ENCODE results near the gene TUNAR.

The TUNAR gene

GRCh38 chr14:95875831-95876760, 536 bp upstream of the TUNAR start:
- DNase-seq, result peak in 1 of 2 experiments; percentile 67

- DNase-seq, result no peak
Measured at GRCh38 chr14:95877633-95878032, 1.0 kb downstream of the TUNAR start.

GRCh38 chr14:95884377-95884776, 7.7 kb downstream of the TUNAR start:
- no peak for DNase-seq

- no peak for DNase-seq
Measured at GRCh38 chr14:95885278-95885677, 8.6 kb downstream of the TUNAR start.

GRCh38 chr14:95885866-95886265, 9.2 kb downstream of the TUNAR start:
- DNase-seq, result no peak

GRCh38 chr14:95886366-95887056, 9.9 kb downstream of the TUNAR start:
- no peak for DNase-seq

GRCh38 chr14:95887351-95887750, 10.7 kb downstream of the TUNAR start:
- no peak for DNase-seq

GRCh38 chr14:95889236-95889979, 12.8 kb downstream of the TUNAR start:
- DNase-seq, result no peak

- no peak for DNase-seq
Measured at GRCh38 chr14:95891742-95892141, 15.1 kb downstream of the TUNAR start.

GRCh38 chr14:95892142-95892541, 15.5 kb downstream of the TUNAR start:
- no peak for DNase-seq

- peak; percentile 19 to 77 for DNase-seq
Measured at GRCh38 chr14:95895720-95896119, 19.1 kb downstream of the TUNAR start.

GRCh38 chr14:95896498-95897135, 20.0 kb downstream of the TUNAR start:
- no peak for DNase-seq

GRCh38 chr14:95897280-95897679, 20.6 kb downstream of the TUNAR start:
- DNase-seq, result no peak

GRCh38 chr14:95901054-95901453, 24.4 kb downstream of the TUNAR start:
- no peak for DNase-seq

GRCh38 chr14:95902273-95902826, 25.7 kb downstream of the TUNAR start:
- DNase-seq, result no peak

- no peak for DNase-seq
Measured at GRCh38 chr14:95903165-95903564, 26.5 kb downstream of the TUNAR start.

- DNase-seq, result peak in 1 of 2 experiments; percentile 21
Measured at GRCh38 chr14:95903616-95904107, 27.0 kb downstream of the TUNAR start.

- no peak for DNase-seq
Measured at GRCh38 chr14:95906591-95906990, 30.0 kb downstream of the TUNAR start.

- DNase-seq, result no peak
Measured at GRCh38 chr14:95910628-95911027, 34.0 kb downstream of the TUNAR start.

- DNase-seq, result no peak
Measured at GRCh38 chr14:95911456-95911855, 34.8 kb downstream of the TUNAR start.

- DNase-seq, result peak; percentile 42 to 68
Measured at GRCh38 chr14:95915330-95915729, 38.7 kb downstream of the TUNAR start.

- DNase-seq, result no peak
Measured at GRCh38 chr14:95918466-95918865, 41.8 kb downstream of the TUNAR start.
